ENCODE data around the gene ZNF275. TPM values are rescaled to one million over a fixed set of nuclear protein-coding genes. Genes with fewer than 3 reads are reported as not detected.

The ZNF275 gene
- total RNA-seq, 1 donor from 2014 or later: 14.8 TPM

DNA sequence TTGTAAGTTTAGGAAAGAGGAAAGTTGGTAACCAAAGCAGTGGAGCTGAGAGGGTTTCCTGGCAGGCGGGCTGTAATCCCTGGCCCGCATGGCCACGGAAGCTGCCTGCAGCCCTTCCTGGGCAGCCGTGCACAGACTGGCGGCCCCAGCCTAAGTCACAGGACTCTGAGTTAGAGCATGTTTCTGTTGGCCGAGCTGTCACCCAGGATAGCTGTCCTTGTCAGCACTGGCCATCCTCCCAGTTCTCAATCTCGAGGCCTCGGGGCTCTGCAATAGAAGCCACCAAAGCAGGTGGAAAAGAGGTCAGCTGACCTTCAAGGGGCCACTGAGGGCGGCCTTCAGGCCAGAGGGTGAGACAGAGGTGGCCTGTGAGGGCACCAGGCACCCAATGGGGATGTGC is 46.7 kb downstream of the ZNF275 start:
- no peaks in the 10 kb centered on the region for H3K36me3 Mint-ChIP-seq (ENCODE audit: low read depth, unreplicated experiment)
- H3K4me1 ChIP-seq (ENCODE audit: insufficient read depth, low read length): peaks cover 7% of the 10 kb centered on the region
- H3K9ac ChIP-seq (ENCODE audit: low read length): no peak overlapping the region
- FAIRE-seq (no peak), DNase-seq (ENCODE audit: low read depth) (no peak)
- H3K4me2 ChIP-seq (ENCODE audit: low read length): no peak overlapping the region
- no peaks in the 10 kb centered on the region for H3K9me3 Mint-ChIP-seq (ENCODE audit: unreplicated experiment)
- H3K27me3 Mint-ChIP-seq (ENCODE audit: low read depth, unreplicated experiment): peaks cover 3% of the 10 kb centered on the region
- no peaks in the 10 kb centered on the region for H3K4me1 Mint-ChIP-seq (ENCODE audit: low read depth, unreplicated experiment)
- no peak overlapping the region for H3K27ac ChIP-seq (ENCODE audit: low read depth, low read length)
- no peaks in the 10 kb centered on the region for H3K9me3 ChIP-seq (ENCODE audit: insufficient read depth, low read depth, low read length)
- H3K36me3 ChIP-seq (ENCODE audit: insufficient read depth, low read length): no peaks in the 10 kb centered on the region
- no peak overlapping the region for H3K4me3 ChIP-seq (ENCODE audit: insufficient read depth, low read depth, low read length)
- H3K4me3 Mint-ChIP-seq (ENCODE audit: unreplicated experiment): no peak overlapping the region
- no peaks in the 10 kb centered on the region for H4K20me1 ChIP-seq (ENCODE audit: insufficient read depth, low read length)
- no peaks in the 10 kb centered on the region for H3K27me3 ChIP-seq (ENCODE audit: insufficient read depth, low read length)
- no peaks in the 10 kb centered on the region for H3K79me2 ChIP-seq (ENCODE audit: insufficient read depth, low read length)
- no peak overlapping the region for H2AFZ ChIP-seq (ENCODE audit: low read depth, low read length)
- no peak overlapping the region for H3K27ac Mint-ChIP-seq (ENCODE audit: unreplicated experiment)
- TF ChIP-seq EZH2 (IDR thresholded peaks at IDR 0.05; ENCODE audit: insufficient read depth, low read length): no peak
- TF ChIP-seq, protein P1, sequence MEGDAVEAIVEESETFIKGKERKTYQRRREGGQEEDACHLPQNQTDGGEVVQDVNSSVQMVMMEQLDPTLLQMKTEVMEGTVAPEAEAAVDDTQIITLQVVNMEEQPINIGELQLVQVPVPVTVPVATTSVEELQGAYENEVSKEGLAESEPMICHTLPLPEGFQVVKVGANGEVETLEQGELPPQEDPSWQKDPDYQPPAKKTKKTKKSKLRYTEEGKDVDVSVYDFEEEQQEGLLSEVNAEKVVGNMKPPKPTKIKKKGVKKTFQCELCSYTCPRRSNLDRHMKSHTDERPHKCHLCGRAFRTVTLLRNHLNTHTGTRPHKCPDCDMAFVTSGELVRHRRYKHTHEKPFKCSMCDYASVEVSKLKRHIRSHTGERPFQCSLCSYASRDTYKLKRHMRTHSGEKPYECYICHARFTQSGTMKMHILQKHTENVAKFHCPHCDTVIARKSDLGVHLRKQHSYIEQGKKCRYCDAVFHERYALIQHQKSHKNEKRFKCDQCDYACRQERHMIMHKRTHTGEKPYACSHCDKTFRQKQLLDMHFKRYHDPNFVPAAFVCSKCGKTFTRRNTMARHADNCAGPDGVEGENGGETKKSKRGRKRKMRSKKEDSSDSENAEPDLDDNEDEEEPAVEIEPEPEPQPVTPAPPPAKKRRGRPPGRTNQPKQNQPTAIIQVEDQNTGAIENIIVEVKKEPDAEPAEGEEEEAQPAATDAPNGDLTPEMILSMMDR (IDR thresholded peaks at IDR 0.05; ENCODE audit: insufficient read depth, low read depth, low read length): no peak

DNA sequence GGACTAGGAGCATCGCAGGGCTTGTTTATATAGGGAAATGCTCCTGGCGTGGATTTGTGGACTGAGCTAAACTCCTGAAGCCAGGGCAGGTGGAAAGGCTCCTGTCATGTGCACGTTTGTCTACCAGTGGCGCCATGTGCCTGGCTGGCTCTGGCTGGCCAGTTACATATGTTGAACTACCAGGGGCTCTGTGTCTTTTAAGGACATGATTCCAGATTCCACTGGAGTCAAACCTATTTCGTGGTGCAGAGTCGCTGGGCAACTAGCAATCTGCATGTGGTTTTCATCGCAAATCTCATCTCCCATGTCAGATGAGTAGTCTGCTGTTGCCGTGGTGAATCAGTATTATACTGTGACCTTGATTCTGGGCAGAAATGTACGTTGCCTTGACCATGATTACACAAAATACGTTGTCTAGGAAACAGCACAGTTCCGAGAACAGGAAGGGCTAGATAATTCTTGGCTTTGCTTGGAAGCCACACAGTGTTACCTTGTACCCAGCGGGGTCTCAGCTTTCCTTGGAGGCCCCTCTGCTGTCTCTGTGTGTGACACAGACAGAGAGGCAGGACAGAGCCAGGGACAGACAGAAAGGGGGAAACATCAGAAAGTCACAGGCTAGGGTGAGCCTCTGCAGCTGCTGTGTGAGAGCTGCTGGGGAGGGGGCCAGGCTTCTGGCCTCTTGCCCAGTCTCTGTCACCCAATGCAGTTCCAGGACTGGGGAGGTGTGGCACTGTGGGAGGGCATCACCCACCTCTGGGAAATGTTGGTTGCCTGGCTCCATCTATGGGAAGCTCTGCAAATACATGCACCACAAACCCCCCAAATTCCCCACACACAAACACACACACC is 48.0 kb downstream of the ZNF275 start:
- H3K9ac ChIP-seq (ENCODE audit: low read length): peak overlapping the region; percentile 58
- FAIRE-seq: peak; percentile 98

More for the DNA sequence above, 48.0 kb downstream of the ZNF275 start:
- peak; percentile 81 for DNase-seq (ENCODE audit: low read depth)
- H3K9me3 Mint-ChIP-seq (ENCODE audit: unreplicated experiment): no peaks in the 10 kb centered on the region
- H3K27ac Mint-ChIP-seq (ENCODE audit: unreplicated experiment): peak overlapping the region; percentile 58
- H3K4me3 Mint-ChIP-seq (ENCODE audit: unreplicated experiment): no peak overlapping the region
- peak overlapping the region; percentile 26 for H3K27ac ChIP-seq (ENCODE audit: low read depth, low read length)
- peak overlapping the region; percentile 69 for H3K4me2 ChIP-seq (ENCODE audit: low read length)
- H3K4me1 ChIP-seq (ENCODE audit: insufficient read depth, low read length): peaks cover 7% of the 10 kb centered on the region
- no peak for TF ChIP-seq EZH2 (IDR thresholded peaks at IDR 0.05; ENCODE audit: insufficient read depth, low read length)
- TF ChIP-seq, protein P1 (IDR thresholded peaks at IDR 0.05; ENCODE audit: insufficient read depth, low read depth, low read length): no peak
- H3K9me3 ChIP-seq (ENCODE audit: insufficient read depth, low read depth, low read length): no peaks in the 10 kb centered on the region
- no peak overlapping the region for H3K4me3 ChIP-seq (ENCODE audit: insufficient read depth, low read depth, low read length)
- H3K36me3 Mint-ChIP-seq (ENCODE audit: low read depth, unreplicated experiment): no peaks in the 10 kb centered on the region
- peaks cover 2% of the 10 kb centered on the region for H3K4me1 Mint-ChIP-seq (ENCODE audit: low read depth, unreplicated experiment)
- no peaks in the 10 kb centered on the region for H3K27me3 ChIP-seq (ENCODE audit: insufficient read depth, low read length)
- H3K79me2 ChIP-seq (ENCODE audit: insufficient read depth, low read length): no peaks in the 10 kb centered on the region
- H3K27me3 Mint-ChIP-seq (ENCODE audit: low read depth, unreplicated experiment): peaks cover 3% of the 10 kb centered on the region
- H4K20me1 ChIP-seq (ENCODE audit: insufficient read depth, low read length): no peaks in the 10 kb centered on the region
- no peaks in the 10 kb centered on the region for H3K36me3 ChIP-seq (ENCODE audit: insufficient read depth, low read length)
- no peak overlapping the region for H2AFZ ChIP-seq (ENCODE audit: low read depth, low read length)

Measured in astrocyte (in vitro differentiated cells and primary cell).